Activated CD8-positive, alpha-beta memory T cell treated with anti-CD3 and anti-CD28 coated beads for 1 hour (primary cell): ENCODE results near the gene EIF4EBP3.

Experiments used
- DNase-seq, 2 donors: peaks; one replicate each; pipeline ENCODE4 v3.0.0-alpha.2; 2020; ENCODE audit warnings: low read depth in 1 of 2; ENCODE audit errors: extremely low read depth in 1 of 2

EIF4EBP3 gene

GRCh38 chr5:140556438-140556837 is 9.0 kb downstream of the EIF4EBP3 start:
- DNase-seq, result no peak

- DNase-seq, result peak; percentile 44 to 74
These were observed 9.8 kb downstream of the EIF4EBP3 start, which contains the start of gene SRA1 for GRCh38 chr5:140557136-140557805. TSS of gene SRA1 (minus strand) at chr5:140557473. CDS start at chr5:140557452, 21 bp downstream.

GRCh38 chr5:140557965-140558364 is 10.5 kb downstream of the EIF4EBP3 start:
- DNase-seq, result no peak

GRCh38 chr5:140558542-140558941 is 11.1 kb downstream of the EIF4EBP3 start:
- DNase-seq, result no peak

DNA sequence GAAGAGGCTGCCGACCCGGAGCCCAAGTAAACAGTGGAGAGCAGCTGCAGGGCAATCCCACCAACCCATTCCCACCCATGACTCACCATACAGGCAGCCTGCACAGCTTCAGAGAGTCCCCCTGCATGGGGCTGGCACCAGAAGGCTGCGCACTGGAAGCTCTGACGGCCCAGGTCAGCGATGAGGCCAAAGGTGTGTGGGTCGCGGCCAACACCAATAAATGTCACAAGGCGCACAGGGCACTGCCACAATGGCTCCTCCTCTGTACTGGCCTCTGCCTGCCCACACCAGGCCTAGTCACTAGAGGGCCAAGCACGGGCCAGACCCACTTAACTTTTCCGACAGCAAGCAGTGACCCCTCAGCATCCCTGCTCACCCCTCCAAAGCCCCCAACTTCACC is 12.8 kb downstream of the EIF4EBP3 start:
- DNase-seq, result no peak

DNA sequence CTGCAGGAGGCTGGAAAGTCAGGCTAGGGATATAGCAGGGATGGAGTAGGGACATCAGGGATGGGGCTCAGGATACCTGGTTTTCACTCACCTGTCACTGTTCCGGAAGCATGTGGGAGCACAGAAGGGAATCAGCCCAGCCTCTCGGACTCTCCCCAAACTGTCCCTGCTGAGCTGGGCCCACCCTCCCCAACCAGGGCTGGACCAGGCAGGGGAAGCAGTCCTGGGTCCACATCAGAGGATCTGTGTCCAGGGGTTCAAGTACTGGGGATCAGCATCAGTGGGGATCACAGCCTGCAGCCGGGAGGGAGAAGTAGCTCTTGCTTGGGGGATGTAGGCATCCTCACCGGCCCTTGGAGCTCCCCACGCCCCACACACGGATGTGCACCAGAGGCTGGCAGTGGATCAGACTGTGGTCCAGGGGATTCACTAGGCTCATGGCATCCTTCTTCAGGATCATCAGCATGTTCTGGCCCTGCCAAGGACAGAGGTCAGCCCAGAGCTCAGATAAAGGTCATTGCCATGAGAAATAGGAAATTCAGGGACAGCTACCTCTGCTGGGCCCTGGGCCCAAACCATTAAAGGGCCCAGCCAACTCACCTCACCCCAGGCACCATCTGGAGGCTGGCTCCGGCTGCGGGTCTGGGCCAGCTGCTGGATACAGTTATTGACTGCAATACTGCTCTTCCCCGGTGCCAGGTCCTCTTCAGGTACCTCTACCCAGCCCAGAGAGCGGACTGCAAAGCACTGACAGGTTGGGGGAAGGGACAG is 14.5 kb downstream of the EIF4EBP3 start:
- DNase-seq, result no peak

GRCh38 chr5:140563596-140563995 is 16.1 kb downstream of the EIF4EBP3 start:
- DNase-seq, result no peak

GRCh38 chr5:140564196-140565023 is 16.9 kb downstream of the EIF4EBP3 start, which contains the start of the genes APBB3 and SLC35A4:
TSS of gene APBB3 (minus strand) at chr5:140564598. CDS start at chr5:140564245, 353 bp downstream.
TSS of gene SLC35A4 (plus strand) at chr5:140564828. CDS start at chr5:140567170, 2,342 bp downstream.
- DNase-seq, result peak; percentile 89 to 90

DNA sequence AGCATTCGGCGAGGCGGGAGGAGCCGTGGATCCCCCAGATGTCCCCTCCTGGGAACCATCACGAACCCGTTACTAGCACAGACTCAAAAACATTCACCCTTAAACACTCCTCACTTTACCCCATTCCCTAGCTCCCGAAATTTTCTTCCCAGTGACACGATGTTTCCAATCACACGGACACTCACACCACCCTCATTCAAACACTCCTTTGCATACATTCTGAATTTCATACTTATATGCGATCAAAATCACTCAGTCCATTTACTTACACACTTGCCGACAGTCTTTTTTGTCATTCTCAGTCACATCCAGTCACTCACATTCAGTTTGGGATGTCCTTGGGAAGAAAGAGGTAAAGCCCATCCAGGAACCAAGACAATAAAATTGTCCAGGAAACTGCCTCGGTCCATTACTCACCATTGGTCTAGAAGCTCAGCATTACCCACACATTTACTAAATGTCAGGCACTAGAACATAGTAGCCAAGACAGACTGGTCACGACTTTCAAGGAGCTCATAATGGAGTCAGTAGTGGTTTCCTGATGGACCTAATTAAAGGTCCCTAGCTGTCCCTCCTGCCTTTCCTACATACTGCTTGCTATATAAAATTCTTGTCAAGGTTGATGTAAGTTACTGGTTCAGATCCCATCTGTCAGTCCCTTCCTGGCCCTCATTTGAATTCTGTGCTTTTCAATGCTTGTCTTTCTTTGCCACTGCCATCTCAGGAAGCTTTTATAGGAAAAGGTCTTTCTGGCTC is 17.7 kb downstream of the EIF4EBP3 start:
- no peak for DNase-seq

DNA sequence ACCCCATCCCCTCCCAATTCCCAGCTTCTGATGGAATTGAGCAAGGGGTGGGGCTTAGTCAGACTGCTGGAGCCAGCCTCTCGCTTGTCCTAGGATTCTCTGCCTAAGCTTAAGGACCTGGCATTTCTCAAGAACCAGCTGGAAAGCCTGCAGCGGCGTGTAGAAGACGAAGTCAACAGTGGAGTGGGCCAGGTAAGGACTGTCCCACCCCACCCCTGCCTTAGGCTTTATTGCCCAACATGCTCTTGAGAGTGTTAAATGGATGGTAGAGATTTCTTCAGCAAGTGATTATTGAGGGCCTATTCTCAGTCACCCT is 18.3 kb downstream of the EIF4EBP3 start:
- DNase-seq, result no peak

GRCh38 chr5:140566665-140567064 is 19.2 kb downstream of the EIF4EBP3 start:
- DNase-seq, result no peak

DNA sequence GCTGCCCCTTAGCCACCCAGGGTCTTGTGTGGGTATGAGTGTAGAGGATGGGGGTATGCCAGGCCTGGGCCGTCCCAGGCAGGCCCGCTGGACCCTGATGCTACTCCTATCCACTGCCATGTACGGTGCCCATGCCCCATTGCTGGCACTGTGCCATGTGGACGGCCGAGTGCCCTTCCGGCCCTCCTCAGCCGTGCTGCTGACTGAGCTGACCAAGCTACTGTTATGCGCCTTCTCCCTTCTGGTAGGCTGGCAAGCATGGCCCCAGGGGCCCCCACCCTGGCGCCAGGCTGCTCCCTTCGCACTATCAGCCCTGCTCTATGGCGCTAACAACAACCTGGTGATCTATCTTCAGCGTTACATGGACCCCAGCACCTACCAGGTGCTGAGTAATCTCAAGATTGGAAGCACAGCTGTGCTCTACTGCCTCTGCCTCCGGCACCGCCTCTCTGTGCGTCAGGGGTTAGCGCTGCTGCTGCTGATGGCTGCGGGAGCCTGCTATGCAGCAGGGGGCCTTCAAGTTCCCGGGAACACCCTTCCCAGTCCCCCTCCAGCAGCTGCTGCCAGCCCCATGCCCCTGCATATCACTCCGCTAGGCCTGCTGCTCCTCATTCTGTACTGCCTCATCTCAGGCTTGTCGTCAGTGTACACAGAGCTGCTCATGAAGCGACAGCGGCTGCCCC is 19.8 kb downstream of the EIF4EBP3 start:
- no peak for DNase-seq

- DNase-seq, result no peak
These were observed 20.4 kb downstream of the EIF4EBP3 start for GRCh38 chr5:140567871-140568270.

DNA sequence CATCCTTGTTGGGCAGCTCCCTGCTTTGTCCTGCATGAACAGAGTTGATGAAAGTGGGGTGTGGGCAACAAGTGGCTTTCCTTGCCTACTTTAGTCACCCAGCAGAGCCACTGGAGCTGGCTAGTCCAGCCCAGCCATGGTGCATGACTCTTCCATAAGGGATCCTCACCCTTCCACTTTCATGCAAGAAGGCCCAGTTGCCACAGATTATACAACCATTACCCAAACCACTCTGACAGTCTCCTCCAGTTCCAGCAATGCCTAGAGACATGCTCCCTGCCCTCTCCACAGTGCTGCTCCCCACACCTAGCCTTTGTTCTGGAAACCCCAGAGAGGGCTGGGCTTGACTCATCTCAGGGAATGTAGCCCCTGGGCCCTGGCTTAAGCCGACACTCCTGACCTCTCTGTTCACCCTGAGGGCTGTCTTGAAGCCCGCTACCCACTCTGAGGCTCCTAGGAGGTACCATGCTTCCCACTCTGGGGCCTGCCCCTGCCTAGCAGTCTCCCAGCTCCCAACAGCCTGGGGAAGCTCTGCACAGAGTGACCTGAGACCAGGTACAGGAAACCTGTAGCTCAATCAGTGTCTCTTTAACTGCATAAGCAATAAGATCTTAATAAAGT is 21.1 kb downstream of the EIF4EBP3 start:
- DNase-seq, result no peak

DNA sequence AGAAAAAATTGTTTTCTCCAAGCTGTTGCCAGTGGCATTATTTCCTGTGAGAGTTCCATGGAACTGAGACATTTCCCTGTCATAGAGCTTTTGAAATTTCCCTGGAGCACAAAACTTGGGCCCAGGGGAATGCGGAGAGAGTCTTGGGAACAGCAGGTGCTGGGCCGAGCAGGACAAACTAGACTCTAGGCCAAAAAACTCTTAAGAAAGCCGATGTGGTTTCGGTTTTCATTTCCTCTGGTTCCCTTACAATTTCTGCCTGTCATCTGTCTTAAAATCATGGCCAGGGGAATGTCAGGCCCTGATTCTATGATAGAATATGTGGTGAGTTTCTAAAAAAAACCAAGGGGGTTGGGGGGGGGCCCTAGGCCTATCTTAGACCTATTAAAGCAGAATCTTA is 21.7 kb downstream of the EIF4EBP3 start:
- DNase-seq, result no peak

DNA sequence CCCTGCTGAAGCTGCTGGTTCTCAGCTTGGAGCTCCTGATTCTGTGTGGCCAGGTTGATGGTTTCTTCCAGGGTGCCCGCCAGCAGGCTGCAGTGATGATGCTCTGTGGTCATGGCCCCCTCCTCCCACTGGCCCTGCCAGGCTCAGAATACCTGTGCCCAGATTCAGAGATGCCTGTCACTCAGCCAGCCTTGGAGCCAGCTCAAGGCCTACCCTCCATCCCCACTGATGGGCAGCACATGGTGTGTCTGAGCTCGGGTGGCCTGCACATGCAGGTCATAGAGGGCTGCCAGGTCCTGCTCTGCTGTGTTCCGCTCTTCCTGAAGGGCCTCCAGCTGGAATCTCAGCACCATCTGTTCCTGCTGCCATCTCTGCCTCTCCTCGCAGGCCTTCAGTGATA is 22.6 kb downstream of the EIF4EBP3 start:
- DNase-seq, result no peak

DNA sequence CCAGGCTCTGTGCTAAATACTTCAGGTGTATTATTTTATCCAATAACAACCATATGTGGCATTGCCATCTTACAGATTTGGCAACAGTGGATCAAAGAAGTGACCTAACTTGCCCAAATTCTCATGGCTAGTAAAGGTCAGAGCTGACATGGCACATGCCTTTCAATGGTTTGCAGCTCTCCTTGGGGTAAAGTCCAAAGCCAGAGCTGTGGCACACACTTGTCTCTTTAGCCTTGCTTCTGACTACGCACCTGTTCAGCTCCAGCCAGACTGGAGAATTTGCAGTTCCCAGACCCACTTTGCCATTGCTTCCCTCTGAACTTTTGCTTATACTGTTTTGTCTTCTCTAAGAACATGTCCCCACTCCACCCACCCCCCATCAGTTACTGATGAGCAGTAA is 23.0 kb downstream of the EIF4EBP3 start:
- DNase-seq, result no peak

DNA sequence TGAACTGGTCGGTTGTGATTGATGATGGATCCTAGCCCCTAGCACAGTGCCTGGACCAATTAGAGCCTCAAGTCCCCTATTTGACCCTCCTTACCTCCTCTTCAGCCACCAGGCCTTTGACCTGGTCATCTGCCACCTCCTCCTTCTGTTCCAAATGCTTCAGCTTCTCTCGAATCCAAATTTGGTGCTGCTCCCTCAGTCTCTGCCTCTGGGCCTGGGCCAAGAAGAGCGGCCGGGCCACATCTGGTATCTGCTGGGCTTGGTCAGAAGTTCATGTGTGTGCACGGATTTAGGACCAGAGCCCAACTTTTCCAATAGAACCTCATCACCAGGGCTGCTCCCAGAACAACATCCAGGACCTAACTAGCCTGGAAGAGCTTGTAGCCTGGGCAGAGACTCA is 23.6 kb downstream of the EIF4EBP3 start:
- DNase-seq, result no peak

- no peak for DNase-seq
These were observed 26.2 kb downstream of the EIF4EBP3 start for GRCh38 chr5:140573683-140574082.

DNA sequence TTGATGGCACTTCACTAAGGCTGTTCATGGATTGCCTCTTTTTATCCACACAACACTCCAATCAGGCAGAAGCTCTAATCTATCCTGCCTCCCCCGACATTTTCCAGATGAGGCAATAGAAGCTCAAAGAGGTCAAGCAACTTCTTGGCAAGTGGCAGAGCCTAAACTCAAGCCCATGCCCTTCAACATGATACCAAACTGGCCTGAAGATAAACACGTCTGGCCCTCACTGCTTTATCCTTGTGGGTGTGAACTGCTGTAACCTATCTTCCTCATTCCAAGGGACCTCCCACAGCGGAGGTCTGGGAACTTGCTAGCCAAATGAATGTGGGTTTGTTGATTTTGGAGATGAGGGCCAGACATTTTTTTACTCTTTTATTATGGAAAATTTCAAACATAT is 26.7 kb downstream of the EIF4EBP3 start:
- no peak for DNase-seq
